Non-pigmented ciliary epithelial cell (primary cell): ENCODE measurements around the gene FARP1.

Experiments
- DNase-seq: peaks from one replicate; pipeline ENCODE4 v3.0.0-alpha.2; 2010; ENCODE audit warnings: low read depth

FARP1 gene

DNA sequence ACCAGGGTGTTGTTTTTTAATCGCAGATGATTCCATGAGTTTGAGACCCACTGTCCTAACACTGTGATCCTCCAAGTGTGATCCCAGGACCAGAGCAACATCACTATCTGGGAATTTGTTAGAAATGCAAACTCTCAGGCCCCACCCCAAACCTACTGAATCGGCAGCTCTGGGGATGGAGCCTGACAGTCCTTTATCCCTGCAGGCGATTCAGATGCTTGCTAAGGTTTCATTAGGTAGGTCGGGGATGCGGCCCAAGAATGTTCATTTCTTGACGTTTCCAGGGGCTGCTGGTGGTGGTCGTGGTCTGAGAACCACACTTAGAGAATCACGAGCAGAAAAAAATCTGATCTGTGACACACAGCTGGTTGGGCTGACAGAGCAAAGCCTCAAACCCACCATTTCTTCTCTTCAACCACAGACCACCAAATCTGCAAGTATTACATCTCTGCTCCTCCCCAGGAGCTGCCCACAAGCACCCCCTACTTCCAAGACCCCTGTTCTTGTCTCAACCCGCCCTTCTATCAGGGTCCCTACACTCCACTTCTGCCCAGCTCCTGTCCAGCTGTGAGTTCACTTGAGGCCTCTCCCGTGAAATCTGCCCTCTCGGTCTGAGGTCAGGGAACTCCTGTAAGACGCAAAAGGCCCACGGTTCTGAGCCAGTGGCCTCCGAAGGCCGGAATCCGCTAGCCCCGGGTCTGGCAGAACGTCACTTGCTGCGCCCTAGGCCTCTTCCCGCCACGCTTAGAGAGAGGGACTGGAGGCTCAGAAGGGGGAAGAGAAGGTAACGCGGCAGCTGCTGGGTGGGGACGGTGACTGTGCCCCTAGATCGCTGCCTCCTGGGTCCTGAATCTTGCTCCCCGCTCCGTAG is 1.1 kb upstream of the FARP1 start:
- DNase-seq: no peak

DNA sequence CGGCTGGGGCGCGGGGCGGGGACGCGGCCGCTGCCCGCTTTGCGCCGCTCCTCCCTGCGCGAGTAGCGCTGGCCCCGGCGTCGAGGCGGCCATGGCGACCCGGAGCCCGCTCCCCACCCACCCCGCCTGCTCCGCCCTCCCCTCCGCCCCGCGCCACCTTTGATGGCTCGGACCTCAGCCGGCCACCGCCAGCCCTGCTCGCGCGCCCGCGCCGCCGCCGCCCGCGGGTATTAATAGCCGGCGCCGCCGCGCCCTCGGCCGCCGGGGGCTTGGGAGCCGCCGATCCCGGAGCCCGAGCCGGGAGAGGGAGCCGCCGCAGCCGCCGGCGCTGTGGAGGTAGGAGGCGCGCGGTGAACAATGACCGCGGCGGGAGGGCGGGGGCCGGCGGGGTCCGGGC is 261 bp downstream of the FARP1 start:
- no peak for DNase-seq

DNA sequence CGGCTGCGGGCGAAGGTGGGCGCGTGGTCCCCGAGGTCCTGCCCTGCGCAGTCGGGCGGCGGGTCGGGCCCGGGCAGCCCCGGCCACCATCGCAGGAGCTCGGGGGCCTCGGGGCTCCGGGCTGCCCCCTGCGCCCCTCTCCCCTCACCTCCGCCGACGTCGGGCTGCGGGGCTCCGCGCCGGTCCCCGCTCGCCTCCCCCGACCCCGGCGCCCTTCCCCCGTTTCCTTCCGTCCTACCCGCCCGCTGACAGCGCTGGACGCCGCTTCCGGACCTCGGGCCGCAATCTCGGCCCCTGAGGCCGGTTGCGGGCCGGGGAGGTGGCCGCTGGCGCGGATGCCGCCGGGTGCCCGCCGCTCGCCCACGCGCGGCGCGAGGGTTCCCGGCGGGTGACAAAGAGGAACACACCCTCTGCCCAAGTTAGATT is 720 bp downstream of the FARP1 start:
- no peak for DNase-seq

DNA sequence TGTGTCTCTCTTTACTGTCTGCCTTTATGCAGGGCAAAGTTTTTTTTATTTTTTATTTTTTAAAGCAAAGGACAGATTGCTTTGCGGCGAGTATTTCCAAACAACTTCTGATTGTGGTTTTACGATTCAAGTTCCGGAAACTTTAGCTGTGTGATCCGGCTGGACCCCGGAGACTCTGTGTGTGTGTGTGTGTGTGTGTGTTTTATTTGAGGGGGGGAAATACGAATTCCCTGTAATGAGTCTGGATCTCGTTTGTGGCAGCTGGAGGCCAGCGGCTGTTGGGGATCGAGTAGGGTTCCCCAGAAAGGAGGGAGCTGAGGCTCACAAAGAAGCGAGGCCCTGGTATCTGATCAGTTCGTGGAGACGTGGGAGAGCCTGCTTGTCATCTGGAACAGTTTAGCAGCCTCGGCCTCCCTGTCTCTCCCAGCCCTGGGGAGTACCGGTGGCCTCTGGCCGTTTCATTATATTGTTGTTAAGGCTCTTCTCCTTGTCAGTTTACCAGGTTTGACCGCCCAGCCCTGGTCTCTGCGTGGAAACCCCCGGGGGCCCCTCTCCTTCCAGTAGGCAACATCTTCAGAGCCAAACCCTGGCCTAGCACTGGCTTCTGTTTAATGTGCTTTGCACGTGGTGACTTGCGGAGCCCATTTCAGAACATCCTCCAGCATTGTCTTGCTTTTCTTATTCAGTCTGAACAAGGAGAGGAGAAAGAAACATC is 1.3 kb downstream of the FARP1 start:
- DNase-seq: no peak

DNA sequence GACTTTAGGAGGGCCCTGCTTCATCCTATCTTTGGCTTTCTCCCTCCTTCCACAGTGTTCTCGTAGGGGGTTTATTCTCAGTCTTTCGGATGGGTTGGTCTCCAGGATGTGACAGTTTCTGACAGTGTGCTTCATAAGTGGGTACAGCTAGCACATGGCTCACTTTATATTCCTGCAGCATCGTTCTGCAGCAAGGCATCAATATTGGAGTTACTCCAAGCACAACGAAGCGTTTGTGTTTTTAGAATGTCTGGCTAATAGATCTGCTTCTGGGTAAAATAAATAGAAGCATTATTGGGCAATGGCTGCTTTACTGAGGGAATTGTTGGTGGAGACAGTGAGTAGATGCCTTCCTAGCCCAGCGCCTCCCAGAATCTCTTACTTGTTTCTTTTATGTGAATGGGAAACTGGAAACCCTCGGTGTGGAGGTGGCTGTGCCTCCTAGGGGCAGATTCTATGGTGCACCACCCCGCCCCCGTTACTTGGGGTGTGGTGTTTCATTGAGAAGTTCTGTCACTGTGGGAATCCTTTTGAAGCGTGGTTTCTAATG is 2.0 kb downstream of the FARP1 start:
- DNase-seq: no peak

DNA sequence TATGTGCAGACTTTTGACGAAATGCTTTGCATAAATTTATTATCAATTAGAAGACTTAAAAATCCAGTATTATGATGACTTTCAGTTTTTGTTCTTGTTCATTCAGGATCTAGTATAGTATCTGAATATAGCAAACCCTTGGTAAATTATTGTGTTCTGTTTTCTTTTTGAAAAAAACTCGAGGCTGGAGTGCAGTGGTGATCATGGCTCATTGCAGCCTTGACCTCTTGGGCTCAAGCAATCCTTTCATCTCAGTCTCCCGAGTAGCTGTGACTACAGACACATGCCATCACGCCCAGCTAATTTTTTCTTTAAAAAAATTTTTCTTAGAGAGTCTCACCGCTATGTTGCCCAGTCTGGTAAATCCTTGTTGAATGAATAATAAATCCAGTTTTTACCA is 4.6 kb downstream of the FARP1 start:
- DNase-seq: no peak

DNA sequence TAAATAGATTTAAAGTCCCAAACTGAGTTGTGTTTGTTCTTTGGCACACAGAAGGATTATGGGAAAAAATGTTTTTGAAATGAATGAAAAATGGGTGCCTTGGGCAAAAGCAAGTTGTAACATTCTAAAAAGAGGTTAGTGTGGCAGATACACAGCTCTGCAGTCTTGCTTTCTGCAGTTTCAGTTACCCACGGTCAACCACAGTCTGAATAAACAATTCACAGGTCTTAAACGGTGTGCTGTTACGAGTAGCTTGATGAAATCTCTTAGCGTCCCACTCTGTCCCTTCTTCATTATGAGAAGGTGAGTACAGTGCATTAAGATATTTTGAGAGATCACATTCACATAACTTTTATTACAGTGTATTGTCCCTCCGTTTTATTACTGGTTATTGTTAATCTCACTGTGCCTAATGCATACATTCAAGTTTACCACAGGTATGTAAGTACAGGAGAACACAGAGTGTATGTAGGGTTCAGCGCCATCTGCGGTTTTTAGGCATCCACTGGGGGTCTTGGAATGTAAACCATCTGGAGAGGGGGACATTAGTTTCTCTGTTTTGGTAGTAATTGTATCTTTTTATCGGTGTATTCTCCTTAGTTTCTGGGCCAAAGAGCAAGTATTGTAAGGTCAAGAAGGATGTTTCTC is 8.1 kb downstream of the FARP1 start:
- DNase-seq: no peak

DNA sequence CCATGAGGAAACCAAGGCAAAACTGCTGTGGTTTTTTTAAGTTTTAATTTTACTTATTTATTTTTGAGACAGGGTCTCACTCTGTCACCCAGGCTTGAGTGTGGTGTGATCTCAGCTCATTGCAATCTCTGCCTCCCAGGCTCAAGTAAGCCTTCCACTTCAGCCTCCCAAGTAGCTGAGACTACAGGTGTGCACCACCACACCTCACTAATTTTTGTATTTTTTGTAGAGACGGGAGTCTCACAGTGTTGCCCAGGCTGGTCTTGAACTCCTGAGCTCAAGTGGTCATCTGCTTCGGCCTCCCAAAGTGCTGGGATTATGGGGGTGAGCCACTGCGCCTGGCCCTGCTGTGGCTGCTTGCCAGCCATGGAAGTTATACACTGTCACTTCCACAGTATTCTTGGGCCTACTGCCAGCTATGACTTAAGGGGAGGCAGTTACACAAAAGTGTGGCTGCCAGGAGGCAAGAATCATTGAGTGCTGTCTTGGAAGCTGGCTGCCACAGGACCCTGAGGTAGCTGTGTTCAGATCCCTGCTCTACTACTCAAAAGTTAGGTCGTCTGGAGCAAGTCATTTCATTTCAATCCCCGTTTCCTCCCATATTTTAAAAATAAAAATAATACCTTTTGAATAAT is 12.7 kb downstream of the FARP1 start:
- no peak for DNase-seq

DNA sequence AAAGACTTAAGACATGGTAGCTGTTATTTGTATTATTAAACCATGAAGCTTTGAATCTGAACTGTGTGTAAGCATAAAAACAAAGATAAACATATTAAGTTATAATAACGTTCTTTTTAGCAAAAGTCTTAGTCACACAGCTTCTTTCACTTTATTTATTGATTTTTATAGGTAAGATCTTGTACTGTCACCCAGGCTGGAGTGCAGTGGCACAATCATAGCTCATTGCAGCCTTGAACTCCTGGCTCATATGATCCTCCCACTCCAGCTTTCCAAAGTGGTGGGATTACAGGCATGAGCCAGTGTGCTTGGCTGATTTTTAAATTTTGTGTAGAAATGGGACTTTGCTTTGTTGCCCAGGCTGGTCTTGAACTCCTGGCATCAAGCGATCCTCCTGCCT is 13.4 kb downstream of the FARP1 start:
- DNase-seq: no peak

DNA sequence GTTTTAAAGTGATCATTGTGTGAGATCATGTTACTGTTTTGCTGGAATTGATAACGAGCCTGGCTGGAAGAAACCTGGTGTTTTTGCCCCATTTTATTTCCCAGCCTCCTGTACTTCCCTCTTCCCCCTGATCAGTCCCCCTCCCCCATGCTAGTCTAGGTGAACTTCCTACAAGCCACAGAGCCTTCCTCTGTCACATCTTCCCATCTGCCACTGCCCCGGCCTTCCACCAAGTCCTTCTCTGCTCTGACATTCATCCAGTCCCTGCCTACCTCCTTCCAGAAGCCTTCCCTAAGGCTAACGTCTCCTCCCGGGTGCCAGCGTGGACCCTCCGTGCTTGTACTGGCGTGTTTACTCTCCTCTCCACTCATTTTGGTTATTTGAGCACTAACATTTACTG is 14.3 kb downstream of the FARP1 start:
- DNase-seq: no peak

DNA sequence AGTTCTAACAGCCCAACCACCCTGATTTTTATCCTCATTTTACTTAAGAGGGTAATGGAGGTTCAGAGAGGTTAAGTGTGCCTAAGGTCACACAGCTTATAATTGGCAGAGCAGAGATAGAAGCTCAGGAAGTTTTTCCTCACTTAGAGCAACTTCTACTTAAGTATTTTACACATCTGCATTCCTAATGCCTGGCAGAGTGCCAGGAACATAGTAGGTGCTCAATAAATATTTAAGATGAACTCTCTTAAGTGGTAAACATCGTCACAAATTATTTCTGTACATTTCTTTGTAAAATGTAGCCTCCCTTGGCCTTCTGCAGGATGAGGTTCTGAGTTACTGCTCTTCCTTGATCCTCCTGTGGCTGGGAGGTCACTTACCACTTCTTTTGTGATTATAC is 14.7 kb downstream of the FARP1 start:
- DNase-seq: no peak

DNA sequence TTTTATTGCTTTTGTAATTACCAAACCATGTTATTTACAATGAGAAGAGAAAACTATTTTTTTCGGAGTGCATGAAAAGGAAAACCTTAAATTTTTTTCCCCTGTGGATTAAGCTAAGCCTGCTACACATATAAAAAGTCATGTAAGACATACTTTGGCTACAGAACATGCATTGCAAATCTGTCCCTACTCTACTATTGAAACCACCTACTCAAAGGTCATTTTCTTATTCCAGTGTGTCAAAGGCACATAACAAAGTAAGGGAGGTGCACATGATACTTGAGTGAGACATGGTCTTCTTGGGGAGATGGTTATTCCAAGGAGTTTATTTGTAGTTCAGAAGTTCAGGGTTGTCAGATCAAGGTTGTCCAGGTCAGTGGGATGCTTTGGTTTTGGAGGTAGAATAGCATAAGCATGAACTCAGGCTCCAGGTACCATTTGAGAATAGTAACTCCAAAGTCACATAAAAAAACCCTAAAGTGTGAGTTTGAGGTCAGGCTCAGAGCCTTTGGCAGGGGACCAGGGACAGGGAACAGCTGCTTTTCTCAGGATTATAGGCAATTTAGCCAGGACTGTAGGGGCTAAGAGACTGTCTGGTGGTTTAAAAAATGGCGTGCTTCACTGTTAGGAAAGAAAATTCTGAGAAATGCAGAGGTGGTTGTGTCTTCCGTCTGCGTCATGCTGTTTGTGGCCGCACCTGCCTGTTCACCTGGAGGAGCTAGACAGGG is 15.4 kb downstream of the FARP1 start:
- no peak for DNase-seq

DNA sequence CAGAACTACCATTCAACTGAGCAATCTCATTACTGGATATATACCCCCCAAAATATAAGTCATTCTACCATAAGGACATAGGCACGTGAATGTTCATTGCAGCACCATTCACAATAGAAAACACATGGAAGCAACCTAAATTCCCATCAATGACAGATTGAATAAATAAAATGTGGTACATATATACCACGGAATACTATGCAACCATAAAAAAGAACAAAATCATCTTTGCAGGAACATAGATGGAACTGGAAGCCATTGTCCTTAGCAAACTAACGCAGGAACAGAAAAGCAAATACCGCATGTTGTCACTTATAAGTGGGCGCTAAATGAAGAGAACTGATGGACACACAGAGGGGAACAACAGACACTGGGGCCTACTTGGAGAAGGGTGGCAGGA is 20.0 kb downstream of the FARP1 start:
- no peak for DNase-seq

DNA sequence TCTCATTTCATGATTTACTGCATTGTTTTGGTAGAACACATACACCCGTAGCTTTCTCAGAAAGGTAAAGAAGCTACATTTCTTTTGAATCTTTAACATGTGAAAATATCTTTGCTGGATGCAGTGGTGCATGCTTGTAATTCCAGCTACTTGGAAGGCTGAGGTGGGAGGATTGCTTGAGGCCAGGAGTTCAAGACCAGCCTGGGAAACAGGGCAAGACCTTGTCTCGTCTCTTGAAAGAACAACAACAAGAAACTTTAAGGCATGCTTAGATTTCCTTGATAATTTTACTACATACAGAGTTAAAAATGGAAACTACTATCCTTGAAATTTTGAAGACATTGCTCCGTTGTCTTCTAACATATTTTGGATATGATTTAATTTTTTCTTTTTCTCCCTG is 26.4 kb downstream of the FARP1 start:
- no peak for DNase-seq

DNA sequence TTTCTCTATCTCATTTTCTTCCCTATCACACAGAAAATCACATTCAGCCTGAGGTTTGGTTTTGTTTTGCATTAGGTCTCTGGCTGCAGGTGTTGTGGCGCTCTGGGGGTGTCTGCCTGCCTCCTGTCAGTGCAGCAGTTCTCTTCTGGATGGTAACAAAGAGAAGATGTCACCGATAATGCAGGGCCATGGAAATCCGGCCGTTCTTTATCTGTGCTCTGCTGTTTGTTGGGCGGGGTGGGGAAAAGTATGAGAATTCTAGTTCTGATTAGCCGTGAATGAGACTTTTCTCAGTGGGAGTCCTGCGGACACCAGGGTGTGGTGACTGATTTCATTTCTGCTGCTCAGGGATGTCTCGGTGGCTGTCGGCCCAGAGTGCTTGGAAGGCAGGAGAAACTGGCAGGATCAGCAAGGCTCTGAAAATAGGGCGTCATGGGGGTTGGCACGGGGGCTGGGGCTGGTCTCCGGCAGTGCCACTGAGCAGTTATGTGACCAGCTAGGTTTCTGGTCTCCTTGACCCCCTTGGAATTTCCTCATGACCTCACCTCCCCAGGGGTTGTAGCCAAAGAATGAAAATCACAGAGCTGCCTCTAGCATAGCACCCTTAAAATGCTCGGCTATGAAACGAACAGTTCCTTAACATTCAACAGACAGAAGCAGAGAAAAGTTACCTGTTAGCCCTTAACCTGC is 29.2 kb downstream of the FARP1 start:
- no peak for DNase-seq

DNA sequence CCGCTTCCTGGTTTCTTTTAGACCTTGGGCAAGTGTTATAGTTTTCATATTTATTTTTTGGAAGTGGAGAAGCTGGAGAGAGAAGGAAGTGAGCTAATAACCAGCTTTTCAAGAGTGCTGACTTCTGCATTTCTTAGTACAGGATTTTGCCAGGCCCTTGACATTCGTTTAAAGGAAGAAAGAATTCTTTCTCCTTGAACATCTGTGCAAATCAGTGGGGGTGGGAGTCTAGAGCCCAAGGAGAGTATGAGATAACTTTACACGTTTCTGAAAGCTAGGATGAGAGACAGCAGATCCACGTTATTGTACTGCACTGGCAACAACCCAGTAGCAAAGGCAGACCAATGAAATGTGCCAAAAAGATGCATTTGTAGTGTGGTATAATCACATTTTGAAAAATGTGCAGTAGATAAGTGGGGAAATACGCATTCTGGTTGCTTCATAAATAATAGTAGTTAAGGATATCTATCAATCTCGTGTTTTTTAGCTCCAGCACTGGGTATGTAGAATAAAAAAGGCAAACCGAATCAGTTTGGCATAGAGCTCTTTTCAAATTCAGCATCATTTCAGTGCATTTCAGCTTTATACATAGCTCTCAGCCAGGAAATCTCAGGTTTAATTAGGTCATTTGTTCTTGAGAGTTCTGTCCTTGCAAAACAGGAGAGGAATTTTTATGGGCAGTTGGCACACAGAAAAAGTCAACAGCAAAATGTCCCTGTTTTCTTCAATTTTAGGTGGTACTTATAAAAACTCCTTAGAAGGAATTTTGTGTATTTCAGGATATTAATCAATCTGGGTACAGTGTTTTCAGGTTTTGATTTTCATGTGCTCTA is 29.9 kb downstream of the FARP1 start:
- no peak for DNase-seq

DNA sequence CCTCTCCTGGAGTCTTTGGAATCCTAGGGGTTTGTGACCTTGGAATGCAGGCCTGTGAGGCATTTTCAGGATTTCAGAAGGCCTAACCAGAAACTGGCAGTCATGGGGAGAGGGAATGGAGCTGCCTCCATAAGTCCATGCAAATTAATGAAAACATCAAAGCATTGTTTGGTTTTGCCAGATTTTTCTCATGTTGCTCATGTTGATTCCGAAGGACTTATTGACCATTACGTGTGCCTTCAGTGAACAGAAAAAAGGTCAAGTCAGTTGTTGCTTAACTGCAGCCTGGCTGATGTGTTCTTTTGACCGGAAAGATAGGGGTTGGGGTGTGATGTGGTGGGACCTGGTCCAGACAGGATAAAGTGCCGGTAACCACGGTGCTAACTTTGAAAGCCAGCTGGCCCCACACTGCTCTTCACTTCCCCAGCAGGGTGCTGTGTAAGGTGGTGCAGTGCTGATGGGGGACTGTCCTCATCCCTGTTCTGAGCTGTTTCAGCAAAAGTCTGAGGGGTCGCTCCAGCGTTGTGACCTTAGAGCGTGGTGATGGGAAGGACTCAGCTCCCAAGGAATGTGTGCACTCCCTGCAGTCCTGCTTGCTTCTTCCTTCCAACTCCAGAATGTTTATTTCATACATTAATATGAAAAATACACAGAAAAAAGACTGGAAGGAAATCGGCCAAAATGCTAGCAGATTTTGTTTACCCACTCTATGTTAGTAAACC is 30.7 kb downstream of the FARP1 start:
- peak; percentile 95 for DNase-seq

DNA sequence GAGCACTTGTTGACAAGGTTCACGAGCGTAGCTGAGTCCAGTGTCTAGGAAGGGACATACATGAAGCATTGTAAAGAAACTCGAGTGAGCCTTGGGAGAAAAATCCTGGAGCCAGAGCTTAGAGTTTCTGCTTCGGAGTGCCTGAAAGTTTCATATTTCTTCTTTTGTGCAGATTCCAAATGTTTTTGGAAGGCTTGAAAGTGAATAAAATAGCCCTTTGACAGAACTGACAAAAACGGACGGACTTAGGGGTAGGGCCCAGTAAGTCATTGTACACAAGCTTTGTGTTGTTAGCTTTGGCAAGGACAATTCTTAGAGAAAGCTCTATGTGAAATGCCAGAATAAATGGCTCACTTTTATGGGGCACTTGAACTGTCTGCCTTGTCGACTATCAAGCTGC is 31.4 kb downstream of the FARP1 start:
- no peak for DNase-seq

DNA sequence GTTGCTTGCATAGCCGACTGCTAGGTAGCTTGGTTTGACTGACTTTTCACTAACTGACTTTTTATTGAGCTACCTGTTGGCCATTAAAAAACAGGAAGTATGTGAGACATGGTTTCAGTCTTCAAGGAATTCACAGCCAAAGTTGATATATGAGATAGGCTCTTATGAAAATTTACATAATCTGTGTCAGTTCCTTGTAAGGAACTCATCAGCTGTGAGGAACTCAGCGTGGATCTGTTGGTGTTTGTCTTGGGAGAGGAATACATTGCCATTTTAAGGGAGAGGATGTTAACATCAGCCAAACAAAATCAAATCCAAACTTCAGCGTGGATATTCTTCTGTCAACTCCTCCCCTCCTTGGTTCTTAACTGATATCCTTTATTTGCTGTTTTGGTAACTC is 32.1 kb downstream of the FARP1 start:
- DNase-seq: no peak
